SJSA1 (cell line): ENCODE measurements around the gene KIAA1549. TPM values are rescaled to one million over a fixed set of nuclear protein-coding genes. Genes with fewer than 3 reads are reported as not detected.
"Not testable (repeated sequence)": the region's sequence is repeated elsewhere in the genome, so short reads cannot be mapped to it uniquely, and the experiment has no call there.

Experiments
- DNase-seq, 2 experiments: peaks; one replicate each; pipeline ENCODE4 v3.0.0-alpha.2; 2015 to 2020; ENCODE audit warnings: low spot score in 2 of 2, low read depth in 1 of 2
- H3K27ac ChIP-seq: fragments of 250-450 bp; sonication (Bioruptor Pico); 2 replicates; pipeline ENCODE4 v1.5.1; 2020; ENCODE audit warnings: mild to moderate bottlenecking, moderate library complexity
- H3K27me3 ChIP-seq: fragments of 250-450 bp; sonication (Bioruptor Pico); replicated peaks from 2 replicates; pipeline ENCODE4 v1.5.1; 2020; ENCODE audit warnings: mild to moderate bottlenecking, moderate library complexity
- H3K36me3 ChIP-seq: fragments of 250-450 bp; sonication (Bioruptor Pico); 2 replicates; pipeline ENCODE4 v1.5.1; 2020; ENCODE audit warnings: mild to moderate bottlenecking
- H3K4me1 ChIP-seq: fragments of 250-450 bp; sonication (Bioruptor Pico); replicated peaks from 2 replicates; pipeline ENCODE4 v1.6.1; 2021; ENCODE audit warnings: mild to moderate bottlenecking
- H3K4me3 ChIP-seq: fragments of 250-450 bp; sonication (Bioruptor Pico); 2 replicates; pipeline ENCODE4 v1.5.1; 2020; ENCODE audit warnings: mild to moderate bottlenecking
- H3K9me3 ChIP-seq: fragments of 250-450 bp; sonication (Bioruptor Pico); replicated peaks from 2 replicates; pipeline ENCODE4 v1.5.1; 2020; ENCODE audit warnings: mild to moderate bottlenecking
- total RNA-seq: library from RNA; depleted of rRNA; stranded (reverse); fragments of >200 nt; shearing (Covaris generic); gene quantifications from 2 replicates; pipeline ENCODE4 v1.2.3, GENCODE V29; 2014; rRNA removed

The KIAA1549 gene
- total RNA-seq = 0.75 and 0.95 TPM in 2 replicates

DNA sequence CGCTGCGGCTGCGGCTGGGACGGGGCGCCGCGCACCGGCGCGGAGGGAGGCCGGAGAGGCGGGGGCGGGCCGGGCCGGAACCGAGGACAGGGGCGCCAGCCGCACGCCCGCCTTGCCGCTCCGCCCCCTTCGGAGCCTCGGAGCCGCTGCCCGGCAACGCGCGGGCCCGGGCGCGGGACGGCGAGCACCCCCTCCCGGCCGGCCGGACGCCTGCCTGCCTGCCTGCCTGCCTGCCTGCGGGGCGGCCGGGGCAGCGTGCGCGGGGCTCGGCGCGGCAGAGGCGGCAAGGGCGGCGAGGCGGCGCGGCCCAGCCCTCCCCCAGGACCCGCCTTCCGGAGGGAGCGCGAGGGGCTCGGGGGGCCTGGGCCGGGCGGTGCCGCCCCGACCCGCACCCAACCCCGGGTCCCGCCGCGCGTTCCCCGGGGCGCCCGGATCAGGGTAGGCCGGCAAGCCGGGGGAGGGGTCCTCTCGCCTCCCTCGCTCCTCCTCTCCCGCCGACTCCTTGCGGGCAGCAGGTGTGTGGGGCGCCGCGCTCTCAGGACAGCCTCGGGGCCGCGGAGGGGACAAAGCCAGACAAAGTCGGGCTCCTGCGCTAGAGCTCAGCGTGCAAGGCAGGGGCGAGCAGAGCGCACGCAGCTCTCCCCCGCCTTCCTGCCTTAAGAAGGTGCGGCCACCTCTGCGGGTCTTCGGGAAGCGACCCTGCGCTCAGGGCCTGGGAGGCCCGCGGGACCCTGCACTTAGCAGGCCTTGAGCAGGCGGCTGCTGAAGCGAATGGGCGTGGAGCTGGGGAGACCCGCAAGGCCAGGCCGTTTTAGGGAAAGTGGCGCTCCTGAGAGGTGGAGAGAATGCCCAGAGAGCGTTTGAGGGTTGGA is at the start of gene KIAA1549:
KIAA1549 (minus strand) TSS at position 58 of the 872 bp plus-strand sequence. CDS start 120 bp downstream, outside the sequence.
- Histone ChIP-seq H3K9me3 (peaks cover 4% of the 10 kb centered on the region; the same call in 1 of the 2 replicates), H3K4me3 (peak within 1 kb of the TSS; percentile 68), H3K4me1 (peaks cover 21% of the 10 kb centered on the region), H3K27ac (no peak within 1 kb of the TSS), H3K36me3 (no peaks in the 10 kb centered on the region), H3K27me3 (peaks cover 6% of the 10 kb centered on the region)
- peak; percentile 39 to 62 for DNase-seq

DNA sequence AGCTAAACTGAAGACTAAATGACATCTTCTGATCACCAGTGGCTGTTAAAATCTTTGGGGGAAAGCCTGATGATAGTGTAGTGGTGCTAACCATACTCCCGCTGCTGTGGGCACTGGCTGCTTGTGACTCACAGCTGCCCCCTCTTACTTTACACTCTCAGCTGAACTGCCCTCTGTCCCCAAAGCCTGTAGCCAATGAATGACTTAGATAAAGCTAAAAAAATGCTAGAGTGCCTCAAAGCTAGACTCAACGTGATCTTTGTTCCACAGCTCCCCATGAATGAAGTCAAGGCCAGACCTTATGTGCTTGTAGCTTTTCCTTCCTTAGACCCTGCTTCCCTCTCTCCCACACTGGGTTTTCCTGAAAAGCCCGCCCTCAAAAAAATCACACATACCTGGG is 48.2 kb upstream of the KIAA1549 start:
- DNase-seq = no peak
- no peak overlapping the region for H3K4me3 ChIP-seq
- H3K4me1 ChIP-seq = peaks cover 3% of the 10 kb centered on the region
- H3K27me3 ChIP-seq = no peaks in the 10 kb centered on the region
- H3K9me3 ChIP-seq = no peaks in the 10 kb centered on the region
- H3K27ac ChIP-seq = no peak overlapping the region
- H3K36me3 ChIP-seq = peaks cover 88% of the 10 kb centered on the region

DNA sequence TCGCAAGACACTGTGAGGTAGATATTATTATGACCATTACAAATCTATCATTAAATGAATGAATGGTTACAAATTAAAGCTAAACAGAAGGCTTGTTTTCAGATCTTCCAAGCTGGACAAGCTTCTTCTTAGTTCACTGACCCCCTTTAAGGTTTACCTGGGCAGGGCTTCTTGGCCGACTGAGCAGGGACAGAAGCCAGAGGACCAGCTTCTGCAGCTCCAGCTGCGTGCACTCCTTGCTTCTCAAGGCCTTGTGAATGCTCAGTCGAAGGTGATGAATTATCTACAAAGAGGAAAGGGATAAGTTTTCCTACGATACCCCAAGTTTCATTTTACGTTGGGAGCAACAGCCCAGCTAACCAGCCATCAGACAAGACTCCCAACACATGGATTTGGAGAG is 45.4 kb upstream of the KIAA1549 start:
- peaks cover 84% of the 10 kb centered on the region for H3K36me3 ChIP-seq
- no peak overlapping the region for H3K27ac ChIP-seq
- no peaks in the 10 kb centered on the region for H3K9me3 ChIP-seq
- H3K27me3 ChIP-seq = no peaks in the 10 kb centered on the region
- no peak for DNase-seq
- peaks cover 6% of the 10 kb centered on the region for H3K4me1 ChIP-seq
- no peak overlapping the region for H3K4me3 ChIP-seq

DNA sequence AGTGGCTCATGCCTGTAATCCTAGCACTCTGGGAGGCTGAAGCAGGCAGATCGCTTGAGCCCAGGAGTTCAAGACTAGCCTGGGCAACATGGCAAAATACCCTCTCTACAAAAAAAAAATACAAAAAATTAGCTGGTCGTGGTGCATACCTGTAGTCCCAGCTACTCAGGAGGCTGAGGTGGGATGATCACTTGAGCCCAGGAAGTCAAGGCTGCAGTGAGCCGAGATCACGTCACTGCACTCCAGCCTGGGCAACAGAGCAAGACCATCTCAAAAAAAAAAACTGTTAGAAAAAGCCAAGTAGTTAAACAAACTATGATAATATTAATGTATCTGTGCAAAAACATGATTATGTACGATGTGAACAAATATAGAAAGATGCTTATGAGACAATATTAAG is 44.7 kb upstream of the KIAA1549 start:
- peaks cover 77% of the 10 kb centered on the region for H3K36me3 ChIP-seq
- not testable (repeated sequence) for H3K4me1 ChIP-seq, H3K4me3 ChIP-seq, DNase-seq, H3K9me3 ChIP-seq, H3K27ac ChIP-seq, H3K27me3 ChIP-seq

DNA sequence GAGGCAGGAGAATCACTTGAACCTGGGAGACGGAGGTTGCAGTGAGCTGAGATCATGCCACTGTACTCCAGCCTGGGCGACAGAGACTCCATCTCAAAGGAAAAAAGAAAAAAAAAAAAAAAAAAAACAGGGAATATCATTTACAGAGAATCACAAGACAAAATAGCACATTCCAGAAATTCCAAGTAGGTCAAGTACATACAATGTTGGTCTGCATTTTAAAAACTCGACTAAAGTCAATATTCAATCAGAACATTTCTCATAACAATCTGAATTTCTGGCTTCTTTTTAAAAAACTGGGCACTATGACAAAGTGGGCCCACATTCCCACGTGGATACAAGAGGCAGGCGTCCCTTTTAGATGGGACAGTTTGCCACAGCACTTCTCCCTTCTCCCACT is 41.9 kb upstream of the KIAA1549 start:
- no peak for DNase-seq
- Histone ChIP-seq H3K27ac (peak overlapping the region; percentile 39; the same call in 1 of the 2 replicates), H3K4me3 (no peak overlapping the region), H3K36me3 (peaks cover 51% of the 10 kb centered on the region), H3K27me3 (no peaks in the 10 kb centered on the region), H3K9me3 (no peaks in the 10 kb centered on the region), H3K4me1 (peaks cover 6% of the 10 kb centered on the region)

DNA sequence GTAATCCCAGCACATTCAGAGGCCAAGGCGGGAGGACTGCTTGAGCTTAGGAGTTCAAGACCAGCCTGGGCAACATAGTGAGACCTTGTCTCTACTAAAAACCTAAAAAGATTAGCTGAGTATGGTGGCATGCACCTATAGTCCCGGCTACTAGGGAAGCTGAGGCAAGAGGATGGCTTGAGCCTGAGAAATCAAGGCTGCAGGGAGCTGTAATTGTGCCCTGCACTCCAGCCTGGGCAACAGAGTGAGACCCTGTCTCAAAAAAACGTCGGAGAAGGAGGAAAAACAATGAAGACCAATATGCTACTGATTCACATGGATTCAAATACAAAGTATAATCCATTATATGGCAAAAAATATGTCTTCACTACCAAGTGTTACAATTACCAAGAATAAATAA is 41.1 kb upstream of the KIAA1549 start:
- no peak overlapping the region for H3K27ac ChIP-seq
- H3K36me3 ChIP-seq = peaks cover 43% of the 10 kb centered on the region
- no peaks in the 10 kb centered on the region for H3K27me3 ChIP-seq
- peaks cover 6% of the 10 kb centered on the region for H3K4me1 ChIP-seq
- DNase-seq = no peak
- H3K9me3 ChIP-seq = no peaks in the 10 kb centered on the region
- no peak overlapping the region for H3K4me3 ChIP-seq

DNA sequence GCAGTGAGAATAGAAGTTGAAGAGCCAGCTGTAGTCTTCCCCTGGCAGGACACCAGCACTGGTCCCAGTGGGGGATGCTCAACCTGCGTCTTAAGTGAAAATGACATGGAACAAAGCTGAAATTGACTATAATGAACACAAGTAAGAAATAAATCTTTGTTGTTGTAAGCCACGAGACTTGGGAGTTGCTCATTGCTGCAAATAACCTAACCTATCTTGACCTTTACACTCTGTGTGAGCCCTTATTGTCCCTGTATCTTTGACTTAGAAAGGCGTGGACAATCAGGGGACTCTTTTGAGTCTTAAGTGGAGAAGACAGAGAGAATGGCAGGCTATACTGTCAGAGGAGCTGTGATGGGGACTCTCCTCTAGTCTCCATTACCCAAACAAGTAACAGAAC is 37.7 kb upstream of the KIAA1549 start:
- Histone ChIP-seq H3K4me3 (no peak overlapping the region), H3K27me3 (no peaks in the 10 kb centered on the region; the same call in 1 of the 2 replicates), H3K27ac (no peak overlapping the region), H3K9me3 (no peaks in the 10 kb centered on the region), H3K4me1 (peaks cover 11% of the 10 kb centered on the region), H3K36me3 (peaks cover 18% of the 10 kb centered on the region)
- DNase-seq = no peak

DNA sequence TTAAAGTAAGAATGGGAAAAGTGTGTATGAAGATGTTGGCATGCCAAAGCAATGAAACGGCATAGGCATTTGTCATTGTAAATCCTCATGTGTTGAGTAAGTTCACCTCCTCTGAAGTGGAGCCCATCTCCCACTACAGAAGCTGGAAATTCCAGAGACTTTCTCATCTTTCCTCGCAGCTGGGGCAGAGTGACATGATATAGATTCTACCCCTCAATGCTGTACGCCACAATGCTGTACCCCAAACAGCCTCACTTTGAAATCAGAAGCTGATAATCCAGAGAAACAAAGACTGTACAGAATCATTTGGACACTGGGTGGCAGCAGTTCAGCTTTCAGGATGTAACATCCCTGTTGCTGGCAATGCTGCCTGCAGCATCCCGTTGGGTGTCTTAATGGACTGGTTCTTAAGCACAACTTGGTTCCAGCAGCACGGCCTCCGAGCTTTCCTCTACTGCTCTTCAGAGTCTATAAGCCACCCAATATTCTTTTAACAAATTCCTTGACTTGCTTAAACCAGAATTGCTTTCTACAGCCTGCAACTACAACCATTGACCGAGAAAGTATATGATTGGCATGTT is 35.8 kb upstream of the KIAA1549 start:
- Histone ChIP-seq H3K4me1 (peaks cover 5% of the 10 kb centered on the region; the same call in 1 of the 2 replicates), H3K27me3 (no peaks in the 10 kb centered on the region; the same call in 1 of the 2 replicates), H3K9me3 (no peaks in the 10 kb centered on the region), H3K27ac (no peak overlapping the region), H3K4me3 (no peak overlapping the region), H3K36me3 (peaks cover 2% of the 10 kb centered on the region)
- DNase-seq = peak; percentile 25 to 56

DNA sequence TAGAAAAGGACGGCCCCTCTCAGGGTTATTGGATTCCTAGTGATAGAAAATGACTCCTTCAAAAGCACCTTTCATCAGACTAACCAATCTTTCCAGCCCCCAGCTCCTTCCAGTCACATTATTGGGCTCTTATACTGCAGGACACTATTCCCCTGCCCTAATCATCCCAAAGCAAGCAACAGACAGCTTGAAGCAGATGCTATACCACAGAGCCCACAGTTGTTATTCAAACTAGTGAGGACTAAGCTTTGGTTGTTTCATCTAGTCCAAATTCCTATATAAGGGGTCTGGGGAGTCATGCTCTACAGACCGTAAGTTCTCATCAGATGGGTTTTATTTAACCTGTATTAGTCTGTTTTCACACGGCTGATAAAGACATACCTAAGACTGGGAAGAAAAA is 30.2 kb upstream of the KIAA1549 start:
- Histone ChIP-seq H3K9me3 (no peaks in the 10 kb centered on the region), H3K27ac (no peak overlapping the region), H3K4me3 (no peak overlapping the region), H3K36me3 (no peaks in the 10 kb centered on the region), H3K27me3 (no peaks in the 10 kb centered on the region; the same call in 1 of the 2 replicates), H3K4me1 (no peaks in the 10 kb centered on the region)
- DNase-seq = no peak

DNA sequence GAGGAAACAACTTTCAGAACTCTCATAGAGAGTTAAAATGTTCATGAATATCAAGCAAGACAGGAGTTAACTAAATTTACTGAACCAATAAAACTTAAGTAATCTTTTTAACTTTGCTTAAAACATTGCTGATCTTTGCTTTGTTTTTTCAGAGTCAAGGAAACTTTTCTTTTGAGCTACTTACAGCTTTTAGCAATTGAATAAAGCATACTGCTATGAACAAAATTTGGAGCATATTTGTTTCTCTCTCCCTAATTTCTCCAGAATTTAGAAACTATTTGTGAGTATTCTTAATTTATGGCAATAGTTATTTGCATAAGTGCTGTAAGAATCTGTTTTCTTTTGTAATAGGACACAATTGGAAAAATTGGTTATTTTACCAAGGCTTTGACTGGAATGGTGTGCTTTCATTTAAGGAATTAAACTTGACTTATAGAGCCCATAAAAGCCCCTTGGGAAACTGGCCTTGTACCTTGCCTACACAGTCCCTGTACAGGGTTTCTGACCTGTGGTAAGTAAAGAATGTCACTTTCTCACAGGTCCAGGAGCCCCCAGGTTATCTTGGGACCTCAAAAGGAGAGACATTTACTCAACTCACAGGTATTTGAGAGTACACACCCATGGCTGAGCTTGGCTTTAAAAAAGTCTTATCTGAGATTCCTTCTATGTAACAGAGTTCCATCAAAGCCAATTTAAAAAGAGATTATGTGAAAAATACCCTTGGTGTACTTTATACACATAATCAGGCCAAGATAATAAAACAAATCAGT is 23.3 kb upstream of the KIAA1549 start:
- Histone ChIP-seq H3K9me3 (no peaks in the 10 kb centered on the region), H3K27ac (no peak overlapping the region), H3K27me3 (peaks cover 3% of the 10 kb centered on the region), H3K4me1 (no peaks in the 10 kb centered on the region), H3K4me3 (no peak overlapping the region), H3K36me3 (no peaks in the 10 kb centered on the region)
- DNase-seq = no peak

DNA sequence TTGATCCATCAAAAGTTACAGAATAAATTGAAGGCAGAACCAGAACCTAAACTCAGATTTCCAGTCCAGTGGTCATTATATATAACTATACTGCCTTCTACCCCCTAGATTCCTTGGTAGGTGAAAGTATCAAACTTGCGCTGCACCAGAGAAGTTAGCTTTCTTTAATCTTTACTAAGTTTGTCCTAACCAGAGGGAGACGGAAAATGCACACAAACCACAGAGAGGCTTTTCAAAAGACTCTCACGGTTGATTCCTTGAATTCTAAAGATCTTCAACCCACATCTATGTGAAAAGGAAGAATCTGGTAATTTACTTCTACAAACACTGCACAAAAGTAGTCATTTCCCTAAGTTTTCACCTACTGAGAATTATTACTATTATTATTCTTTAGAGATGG is 18.2 kb upstream of the KIAA1549 start:
- H3K9me3 ChIP-seq = no peaks in the 10 kb centered on the region
- no peak overlapping the region for H3K4me3 ChIP-seq
- no peak overlapping the region for H3K27ac ChIP-seq
- no peaks in the 10 kb centered on the region for H3K4me1 ChIP-seq
- H3K27me3 ChIP-seq = no peaks in the 10 kb centered on the region; the same call in none of the 2 replicates
- no peak for DNase-seq
- no peaks in the 10 kb centered on the region for H3K36me3 ChIP-seq

DNA sequence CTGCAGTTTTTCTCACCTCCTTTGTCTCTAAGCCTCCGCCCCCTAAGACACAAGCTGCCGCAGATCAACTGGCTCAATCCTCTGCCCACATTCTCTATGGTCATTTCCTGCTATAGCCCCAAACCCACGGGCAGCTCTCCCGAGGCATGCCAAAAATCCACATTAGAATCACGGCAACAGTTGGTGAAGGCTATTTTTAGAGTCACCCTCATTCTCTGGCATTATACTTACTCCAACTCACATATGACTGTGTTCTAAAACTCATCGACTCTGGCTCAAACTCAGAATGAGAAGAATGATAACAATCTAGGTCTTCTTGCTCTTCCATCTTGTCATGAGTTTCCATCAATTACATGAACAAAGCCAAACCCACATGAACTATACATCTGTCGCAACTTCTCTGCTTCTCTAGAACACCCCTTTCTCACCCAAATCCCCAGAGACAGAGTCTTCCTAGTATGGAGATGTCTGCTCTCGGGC is 10.9 kb upstream of the KIAA1549 start:
- Histone ChIP-seq H3K4me1 (no peaks in the 10 kb centered on the region), H3K27ac (no peak overlapping the region)

DNA sequence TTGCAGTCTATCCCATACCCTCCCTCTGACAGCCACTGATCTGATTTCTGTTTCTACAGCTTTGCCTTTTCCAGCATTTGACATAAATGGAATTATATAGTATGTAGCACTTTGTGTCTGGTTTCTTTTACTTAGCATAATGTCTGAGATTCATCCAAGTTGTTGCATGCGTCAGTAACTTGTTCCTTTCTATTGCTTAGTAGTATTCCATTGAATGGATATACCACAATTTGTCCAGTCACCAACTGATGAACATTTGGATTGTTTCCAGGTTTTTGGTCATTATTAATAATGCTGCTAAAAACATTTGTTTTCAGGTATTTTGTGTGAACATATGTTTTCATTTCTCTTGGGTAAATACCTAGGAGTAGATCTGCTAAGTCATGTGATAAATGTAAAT is 6.5 kb upstream of the KIAA1549 start:
- Histone ChIP-seq H3K9me3 (peaks cover 7% of the 10 kb centered on the region; the same call in 1 of the 2 replicates), H3K27ac (no peak overlapping the region), H3K4me1 (no peaks in the 10 kb centered on the region), H3K4me3 (no peak overlapping the region), H3K27me3 (no peaks in the 10 kb centered on the region), H3K36me3 (no peaks in the 10 kb centered on the region)
- DNase-seq = no peak

More for the DNA sequence above, 10.9 kb upstream of the KIAA1549 start:
- Histone ChIP-seq H3K9me3 (peaks cover 7% of the 10 kb centered on the region; the same call in 1 of the 2 replicates), H3K27me3 (no peaks in the 10 kb centered on the region; the same call in 1 of the 2 replicates), H3K4me3 (no peak overlapping the region), H3K36me3 (no peaks in the 10 kb centered on the region)
- no peak for DNase-seq
